Superior temporal gyrus (tissue), 1 donor: ENCODE data around the gene BAG1.

Source experiments
- DNase-seq: peaks from one replicate; pipeline ENCODE4 v3.0.0-alpha.2; 2016; ENCODE audit errors: extremely low spot score

Gene BAG1

DNA sequence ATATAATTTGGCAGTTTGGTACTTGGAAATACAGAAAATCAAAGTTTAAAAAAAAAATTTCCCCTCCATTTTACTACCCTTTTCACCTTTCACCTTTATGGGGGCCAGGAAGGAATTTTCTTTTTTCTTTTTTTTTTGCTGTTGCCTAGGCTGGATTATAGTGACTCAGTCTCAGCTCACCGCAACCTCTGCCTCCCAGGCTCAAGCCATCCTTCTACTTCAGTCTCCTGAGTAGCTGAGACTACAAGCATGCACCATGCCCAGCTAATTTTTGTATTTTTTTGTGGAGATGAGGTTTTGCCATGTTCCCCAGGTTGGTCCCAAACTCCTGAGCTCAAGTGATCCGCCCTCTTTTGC lies 9.4 kb upstream of the BAG1 start:
- no peak for DNase-seq

DNA sequence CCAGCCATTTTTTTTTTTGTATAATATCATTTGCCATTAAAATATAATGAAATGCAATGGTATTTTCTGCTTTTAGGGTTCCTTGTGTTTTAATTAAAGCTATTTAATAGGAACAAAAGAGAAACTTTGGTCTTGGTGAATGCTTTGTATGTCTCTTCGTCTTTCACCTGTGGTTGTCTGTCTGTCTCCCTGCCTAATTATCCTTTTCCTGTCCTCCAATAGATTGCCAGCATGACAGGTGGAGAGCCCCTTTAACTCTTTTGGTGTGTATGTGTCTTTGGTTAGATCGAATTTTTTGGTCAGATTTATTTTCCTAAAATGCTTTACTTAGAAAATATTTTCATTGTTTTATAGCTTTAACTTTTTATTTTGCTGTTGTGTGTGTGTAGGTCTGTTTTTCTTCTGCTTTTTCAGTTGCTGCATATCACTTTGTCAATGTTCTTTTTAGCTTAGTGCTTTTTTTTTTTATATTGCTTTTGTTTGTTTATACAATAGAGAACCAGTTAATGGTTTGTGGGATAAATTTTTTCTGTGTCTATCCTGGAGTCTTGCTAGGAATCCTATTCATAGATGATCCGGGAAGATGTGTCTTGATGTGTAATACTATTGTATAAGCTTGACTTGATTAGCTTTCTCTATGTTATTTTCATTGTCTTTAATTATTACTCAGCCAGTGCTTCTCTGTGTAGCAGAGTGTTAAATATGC lies 8.9 kb upstream of the BAG1 start:
- DNase-seq, result no peak

DNA sequence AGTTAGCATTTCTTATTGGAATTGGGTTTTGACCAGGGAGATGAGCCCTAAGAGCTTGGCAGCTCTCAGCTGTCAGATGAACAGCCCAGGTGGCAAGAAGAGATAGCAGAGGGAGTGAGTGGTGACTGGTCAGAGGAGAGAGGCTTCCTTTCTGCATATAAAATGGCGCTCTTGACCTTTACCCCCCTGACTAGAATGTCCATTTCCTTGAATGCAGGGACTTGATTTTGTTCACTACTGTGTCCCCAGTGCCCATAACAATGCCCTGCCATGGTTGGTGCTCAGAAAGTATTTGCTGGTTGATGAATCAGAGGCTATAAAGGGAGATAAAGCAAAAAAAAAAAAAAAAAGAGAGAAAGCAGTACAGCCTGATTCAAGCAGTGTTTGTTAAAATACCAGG lies 7.6 kb upstream of the BAG1 start:
- DNase-seq, result no peak

DNA sequence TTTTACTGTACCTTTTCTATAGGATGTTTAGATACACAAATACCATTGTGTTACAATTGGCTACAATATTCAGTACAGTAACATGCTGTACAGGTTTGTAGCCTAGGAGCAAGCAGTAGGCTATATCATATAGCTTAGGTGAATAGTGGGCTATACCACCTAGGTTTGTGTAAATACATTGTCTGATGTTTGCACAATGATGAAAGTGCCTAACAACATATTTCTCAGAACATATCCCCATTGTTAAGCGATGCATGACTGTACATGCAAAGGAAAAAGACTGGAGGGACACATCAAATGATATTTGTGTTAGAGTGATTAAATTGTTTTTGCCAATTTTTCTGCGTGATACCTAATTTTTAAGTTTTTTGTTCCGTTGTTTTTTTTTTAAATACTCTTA lies 5.6 kb upstream of the BAG1 start:
- DNase-seq, result no peak

DNA sequence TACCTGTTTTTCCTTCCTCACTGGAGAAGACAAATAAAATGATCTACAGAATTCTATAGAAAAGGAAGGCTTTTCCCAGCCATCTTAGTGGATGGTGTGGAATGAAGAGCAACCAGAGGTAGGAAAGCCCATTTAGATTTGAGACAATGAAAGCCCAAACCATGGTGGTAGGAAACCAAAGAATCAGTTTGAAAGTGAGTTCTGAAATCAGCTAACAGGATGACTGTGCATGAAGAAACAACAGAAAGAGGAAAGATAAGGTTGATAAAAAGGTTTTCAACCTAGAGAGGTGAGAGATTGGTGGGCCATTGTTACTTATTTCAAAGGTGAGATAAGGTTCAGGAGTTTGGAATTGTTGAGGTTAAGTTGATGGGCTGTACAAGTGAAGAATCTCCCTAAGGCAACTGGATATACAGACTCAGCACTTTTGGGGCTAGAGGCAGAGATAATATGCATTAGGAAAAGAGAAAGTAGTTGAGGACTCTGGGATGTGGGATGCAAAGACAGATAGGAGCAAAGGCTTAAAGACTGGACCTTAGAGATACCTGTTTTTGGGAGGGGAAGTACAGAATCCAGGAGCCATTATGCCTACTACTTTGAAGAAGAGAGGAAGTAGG lies 2.8 kb upstream of the BAG1 start:
- DNase-seq, result no peak

DNA sequence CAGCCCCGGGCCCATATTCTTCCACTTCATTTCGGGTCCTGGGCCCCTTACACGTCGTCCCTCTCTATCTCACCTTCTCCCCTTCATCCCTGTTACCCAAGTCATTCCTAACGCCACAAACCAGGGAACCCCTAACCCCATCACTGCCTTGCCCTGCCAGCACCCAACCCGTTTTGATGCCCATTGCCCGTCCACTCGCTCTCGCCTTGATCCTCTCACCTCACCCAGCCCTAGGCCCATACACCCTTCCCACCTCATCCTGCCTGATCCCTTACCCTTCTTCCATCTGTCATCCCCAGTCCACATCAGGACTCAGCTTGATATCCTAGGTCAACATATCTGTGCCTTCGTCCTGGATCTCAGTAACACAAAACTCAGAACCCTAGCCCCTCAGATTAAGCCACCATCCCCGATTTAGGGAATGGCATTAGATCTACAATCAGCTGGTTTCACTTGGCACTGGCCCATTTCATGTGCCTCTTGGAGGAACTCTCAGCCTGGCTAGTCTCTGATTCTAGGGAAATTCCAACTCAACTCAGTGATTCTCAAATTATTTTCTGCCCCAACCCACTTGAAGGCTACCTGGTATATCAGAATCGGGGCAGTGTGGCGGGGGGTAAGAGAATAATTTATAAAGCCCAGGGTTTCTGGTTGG lies 830 bp upstream of the BAG1 start:
- DNase-seq, result no peak

DNA sequence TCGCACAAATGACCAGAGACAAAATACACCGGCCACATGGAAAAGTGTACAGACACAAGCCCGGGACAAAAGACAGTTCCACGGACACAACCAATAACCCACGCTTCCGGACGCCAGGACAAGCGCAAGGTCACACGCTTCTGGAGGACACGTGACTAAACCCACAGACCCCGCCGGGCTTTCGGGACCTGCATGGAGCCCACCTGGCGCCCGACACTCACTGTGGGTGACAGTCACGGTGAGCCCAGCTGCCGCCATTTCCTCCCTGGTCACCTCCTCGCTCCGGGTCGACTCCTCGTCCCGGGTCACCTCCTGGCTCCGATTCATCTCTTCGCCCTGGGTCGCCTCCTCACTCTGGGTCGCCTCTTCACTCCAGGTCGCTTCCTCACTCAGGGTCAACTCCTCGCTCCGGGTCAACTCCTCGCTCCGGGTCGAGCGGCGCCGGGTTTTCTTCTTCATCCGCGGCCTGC lies 470 bp downstream of the BAG1 start:
- peak; percentile 34 for DNase-seq

DNA sequence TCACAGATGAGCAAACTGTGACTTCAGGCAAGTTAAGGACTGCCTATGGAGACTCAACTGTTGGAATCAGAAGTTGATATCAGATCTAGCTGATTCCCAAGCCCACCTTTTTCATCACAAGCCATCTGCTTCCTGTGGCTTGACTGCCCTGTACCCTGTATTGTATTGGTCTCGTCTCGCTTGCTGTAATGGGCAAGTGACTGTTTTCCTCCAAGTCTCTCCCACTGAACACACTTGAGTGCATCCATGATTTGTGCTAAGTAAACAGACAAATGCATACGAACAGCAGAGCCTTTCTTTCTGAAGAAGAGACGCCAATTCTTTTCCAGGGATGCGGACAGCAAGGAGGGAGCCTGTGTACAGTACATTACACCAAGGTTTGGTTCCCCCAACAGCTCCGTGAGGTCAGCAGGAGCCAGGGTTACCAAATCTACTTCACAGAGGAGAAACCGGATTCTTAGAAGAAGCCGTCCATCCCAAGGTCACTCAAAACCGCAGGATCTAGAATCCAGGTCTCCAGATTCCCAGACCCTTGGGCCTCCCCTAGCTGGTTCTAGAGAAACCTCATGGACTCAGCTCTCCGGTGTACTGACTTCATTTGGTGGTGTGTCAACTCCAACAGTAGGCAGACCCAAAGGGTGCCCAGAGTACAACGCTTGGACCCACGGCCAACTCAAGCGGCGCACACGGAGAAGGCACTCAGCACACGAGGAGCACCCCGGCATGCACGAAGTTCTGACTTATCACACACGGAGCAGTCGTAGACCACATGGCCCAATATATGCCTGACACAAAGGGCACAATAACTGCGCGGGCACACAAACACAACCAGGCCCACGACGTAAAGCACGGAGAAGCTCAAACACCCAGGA lies 1.1 kb downstream of the BAG1 start:
- DNase-seq, result no peak

DNA sequence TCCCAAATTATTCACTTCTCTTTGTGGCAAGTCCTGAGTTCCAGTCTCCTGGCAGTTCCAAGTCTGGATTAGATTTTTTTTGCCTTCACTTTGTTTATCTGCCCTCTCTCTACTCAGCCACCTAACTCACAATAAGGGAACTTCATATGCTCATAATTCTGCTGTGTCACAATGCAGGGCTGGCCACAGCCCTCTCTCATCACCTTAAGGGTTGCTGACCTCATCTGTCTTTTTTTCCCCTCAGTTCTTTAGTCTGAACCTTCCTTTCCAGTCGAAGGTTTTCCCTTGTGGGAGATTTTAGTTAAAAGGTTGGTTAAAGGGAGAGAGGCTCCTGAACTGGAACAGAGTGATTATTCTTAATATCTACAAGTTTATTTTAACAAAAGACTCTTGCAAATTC lies 4.1 kb downstream of the BAG1 start:
- no peak for DNase-seq

DNA sequence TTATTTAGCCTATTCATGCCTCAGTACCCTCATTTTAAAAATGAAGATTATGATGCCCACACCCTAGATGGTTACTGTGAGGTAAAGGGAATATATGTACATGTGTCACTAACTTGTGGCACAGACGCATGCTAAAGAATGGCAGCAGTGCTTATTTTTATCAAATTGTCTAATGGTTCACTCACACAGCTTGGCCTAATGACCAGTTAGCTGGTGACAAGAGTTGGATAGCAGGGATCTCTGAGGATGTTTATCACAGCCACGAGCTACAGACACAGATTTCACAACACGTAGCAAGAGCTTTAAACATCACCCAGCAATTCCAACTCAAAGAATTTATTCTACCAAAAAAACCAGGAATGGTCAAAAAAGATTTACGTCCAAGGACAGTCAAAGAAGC lies 7.2 kb downstream of the BAG1 start:
- no peak for DNase-seq

DNA sequence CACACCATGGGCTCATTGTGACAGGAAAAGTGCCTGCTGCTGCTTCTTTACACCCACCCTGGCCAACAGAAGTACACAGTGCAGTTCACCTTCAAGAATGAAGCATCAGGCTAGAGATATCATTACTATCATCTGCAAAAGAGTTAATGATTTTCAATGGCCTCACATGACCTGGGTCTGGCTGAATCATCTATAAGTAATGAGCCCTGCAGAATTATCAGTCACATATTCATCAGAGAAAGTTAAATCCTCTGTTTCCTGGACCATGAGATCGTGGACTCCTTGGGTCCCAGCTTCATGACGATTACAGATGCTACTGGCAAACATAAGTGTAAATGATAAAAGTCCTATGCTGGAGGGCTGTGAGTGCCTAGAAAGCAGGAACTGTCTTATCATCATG lies 8.3 kb downstream of the BAG1 start:
- DNase-seq, result no peak

DNA sequence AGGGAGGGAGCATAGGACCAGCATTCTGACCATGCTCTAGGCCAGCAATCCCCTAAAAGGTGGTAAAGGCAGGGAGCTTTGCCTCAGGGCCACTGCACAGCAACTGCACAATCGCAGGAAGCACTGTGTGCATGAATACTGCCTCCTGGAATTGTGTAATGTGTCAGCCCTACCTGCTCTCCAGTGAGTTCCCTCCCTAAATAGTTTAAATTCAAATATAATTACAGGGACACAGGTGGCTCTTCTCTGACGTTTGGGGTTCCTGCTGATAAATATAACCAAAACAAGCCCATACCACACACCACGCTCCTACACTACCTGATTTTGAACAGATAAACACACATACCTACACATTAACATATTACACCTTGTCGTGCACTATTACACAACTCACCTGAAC lies 9.0 kb downstream of the BAG1 start:
- DNase-seq, result no peak

DNA sequence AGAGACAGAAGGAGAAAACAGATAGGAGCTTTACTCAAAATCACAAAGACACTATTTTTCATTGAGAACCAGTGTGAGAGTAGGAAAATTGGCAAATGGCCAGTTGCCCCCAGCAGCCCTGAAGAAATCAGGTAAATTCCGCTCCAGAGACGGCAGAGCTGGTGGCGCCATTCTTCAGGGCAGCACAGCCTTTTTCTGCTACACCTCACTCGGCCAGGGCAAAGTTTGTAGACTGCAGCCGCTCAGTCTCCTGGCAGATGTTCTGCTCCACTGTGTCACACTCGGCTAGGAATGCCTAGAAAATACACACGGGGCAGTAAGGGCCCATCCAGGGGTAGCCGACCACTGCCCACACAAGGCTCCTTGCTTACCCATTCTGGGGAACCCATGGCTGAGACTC lies 9.5 kb downstream of the BAG1 start:
- no peak for DNase-seq

DNA sequence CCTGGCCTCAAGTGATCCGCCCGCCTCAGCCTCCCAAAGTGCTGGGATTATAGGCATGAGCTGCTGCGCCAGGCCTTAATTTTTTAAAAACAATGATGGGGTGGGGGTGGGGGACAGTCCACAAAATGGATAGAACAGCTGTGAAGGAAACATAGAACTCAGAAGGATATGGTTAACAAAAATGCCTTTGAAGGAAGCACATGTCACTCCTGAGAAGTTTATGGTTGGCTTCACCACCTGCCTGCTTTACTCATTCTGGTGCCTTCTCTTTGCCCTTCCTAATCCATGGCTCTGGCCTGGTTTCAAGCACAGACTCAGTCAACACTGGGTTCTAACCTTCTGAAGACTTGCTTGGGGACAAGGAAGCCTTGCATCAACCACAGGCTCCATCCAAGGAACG lies 10.3 kb downstream of the BAG1 start:
- no peak for DNase-seq

DNA sequence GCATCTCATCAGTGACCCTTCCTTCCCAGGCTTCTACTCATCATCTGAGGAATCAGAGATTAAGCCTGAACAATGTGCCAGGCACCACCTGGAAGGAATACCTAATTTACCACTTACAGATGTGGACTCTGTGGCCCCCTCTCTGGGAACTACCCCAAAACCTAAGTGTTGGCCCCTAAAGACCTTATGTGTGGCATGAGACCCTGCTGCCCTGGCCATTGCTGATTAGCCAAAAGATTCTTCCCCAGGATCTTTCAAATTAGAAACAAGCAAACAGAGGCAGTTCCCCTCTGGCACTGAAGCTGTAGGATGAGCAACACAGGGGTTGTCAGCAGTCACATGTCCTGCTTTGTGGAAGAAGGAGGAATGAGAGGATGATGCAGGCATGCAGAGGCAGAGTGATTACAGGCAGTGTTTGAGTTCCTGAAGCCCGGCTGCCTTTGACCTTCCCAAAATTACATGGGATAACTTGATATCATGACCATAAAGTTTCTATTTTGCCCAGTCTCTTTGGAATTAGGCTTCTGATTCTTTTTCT lies 14.0 kb downstream of the BAG1 start:
- DNase-seq, result no peak

DNA sequence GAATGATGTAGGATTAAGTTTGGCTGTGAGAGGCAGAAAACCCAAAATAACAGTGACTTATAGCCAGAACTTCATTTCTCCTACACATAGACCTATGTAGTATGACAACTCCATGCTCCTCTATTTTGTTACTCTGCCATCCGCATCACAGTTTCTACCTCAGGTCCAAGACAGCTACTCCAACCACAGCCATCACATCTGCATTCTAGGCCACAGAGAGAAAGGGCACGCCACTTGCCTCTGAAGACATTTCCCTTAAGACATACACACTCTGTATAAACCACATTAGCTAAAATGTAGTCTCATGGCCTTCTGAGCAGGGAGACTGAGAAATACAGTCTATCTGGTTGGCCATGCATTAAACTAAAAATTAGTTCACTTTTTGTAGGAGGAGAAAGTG lies 14.5 kb downstream of the BAG1 start:
- DNase-seq, result no peak

DNA sequence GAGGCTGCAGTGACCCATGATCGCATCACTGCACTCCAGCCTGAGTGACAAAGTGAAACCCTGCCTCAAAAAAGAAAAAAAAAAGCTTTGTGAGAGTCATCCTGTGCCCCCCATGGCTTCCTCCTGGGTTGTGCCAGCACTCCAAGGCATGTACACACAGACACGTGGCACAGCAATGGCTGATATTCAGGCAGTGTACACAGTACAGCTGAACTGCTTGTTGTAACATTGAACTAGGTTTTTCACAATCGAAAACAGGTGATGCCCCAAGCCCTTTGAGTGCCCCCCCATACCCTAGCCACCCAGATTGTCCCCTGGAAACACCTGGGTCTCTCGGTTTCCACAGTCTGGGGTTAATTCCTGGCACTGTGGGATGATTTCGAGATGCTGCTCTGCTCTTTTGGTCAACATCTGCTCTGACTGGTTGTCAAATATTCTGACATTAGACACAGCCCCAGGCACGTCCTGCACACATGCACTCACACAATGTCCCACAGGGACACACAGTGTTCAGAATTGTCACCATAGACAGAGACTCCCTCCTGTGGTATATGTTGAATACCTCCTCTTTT lies 15.3 kb downstream of the BAG1 start:
- no peak for DNase-seq

DNA sequence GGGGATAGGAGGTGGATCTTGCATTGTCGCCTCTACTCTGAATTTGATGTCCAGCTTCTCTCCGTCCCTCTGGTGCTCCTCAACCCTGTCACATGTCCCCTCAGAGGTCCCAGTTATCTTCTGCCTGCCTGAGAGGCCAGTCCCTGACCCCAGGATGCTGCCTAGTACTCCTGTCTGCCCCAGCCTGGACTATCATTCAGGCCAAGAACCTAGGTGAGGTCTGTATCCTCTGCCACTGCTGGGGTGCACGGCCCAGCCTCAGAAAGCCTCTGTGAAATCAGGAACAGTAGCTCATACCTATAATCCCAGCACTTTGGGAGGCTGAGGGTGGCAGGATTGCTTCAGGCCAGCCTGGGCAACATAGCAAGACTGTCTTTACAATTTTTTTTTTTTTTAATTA lies 15.9 kb downstream of the BAG1 start:
- no peak for DNase-seq

DNA sequence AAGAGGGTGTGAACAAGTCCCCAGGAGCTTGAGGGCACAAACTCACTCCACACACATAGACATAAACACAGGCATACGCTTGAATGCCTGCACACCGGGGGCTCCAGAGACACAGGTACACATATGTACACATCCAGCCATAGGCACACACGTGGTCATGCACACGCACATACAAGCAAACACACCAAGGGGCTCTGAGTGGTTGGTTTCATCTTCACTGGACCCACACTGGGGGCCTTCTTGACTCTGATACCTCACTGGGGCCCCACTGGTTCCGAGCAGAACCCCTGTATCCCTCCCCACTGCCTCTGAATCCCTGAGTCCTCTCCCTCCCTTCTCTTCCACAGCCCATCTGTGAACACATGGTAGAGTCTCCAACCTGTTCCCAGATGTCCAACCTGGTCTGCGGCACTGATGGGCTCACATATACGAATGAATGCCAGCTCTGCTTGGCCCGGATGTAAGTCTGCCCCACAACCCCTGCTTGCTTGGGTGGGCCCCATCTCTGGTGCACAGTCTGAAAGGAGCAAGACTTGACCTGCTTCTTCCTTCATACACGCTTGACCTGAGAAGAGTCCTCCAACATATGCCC lies 18.1 kb downstream of the BAG1 start:
- no peak for DNase-seq

DNA sequence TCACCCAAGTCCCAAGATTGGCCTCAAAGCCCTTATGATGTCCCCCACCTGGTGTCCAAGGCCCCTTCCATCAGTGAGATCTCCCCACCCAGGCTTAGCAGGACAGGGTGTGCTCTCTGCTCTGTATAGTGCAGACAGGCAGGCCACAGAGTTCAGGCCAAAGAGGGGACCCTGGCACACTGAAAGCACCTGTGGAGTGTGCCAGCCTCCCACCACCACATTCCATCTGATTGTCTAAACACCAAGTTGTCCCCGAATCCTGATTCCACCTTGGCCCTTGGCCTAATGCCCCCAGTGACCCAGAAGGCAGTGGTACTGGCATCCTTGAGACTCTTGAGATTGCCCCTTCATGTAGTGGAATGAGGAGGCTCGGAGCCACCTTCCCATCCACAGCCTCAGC lies 19.2 kb downstream of the BAG1 start:
- DNase-seq, result no peak

DNA sequence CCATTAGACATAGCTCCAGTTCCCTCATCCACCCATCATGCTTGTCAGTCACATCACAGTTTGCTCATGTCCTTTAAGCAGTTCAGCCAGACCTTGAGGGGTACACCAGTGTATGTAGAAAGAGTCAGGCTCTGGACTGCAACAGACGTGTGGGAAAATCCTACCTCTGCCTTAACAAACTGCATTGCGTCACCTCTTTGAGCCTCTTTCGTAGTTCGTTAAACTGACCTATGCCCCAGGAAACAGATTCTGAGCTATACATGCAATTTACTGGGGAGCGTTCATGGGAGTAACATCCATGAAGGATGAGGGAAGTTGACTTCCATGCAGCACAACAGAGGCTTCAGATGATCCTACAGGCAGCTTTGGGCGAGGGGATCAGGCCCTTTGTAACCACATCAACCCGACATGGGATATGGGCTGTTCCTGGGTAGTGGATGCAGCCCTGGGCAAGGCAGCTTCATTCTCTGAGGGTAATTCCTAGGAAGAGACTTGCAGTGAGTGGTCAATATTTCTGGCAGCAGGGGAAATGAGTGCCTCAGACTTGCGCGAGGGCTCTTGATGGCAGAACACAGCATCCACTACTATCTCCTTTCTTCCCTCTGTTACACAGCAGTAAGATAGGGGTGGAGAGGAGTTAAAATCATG lies 20.2 kb downstream of the BAG1 start:
- no peak for DNase-seq
